ENCODE data around the gene SGMS1.
"Not testable (repeated sequence)": the region's sequence is repeated elsewhere in the genome, so short reads cannot be mapped to it uniquely, and the experiment has no call there.

SGMS1 gene

GRCh38 chr10:50574305-50574704 is 49.5 kb downstream of the SGMS1 start:
- DNase-seq (ENCODE audit: extremely low read depth, insufficient read length) = no peak
- TF ChIP-seq CTCF (IDR thresholded peaks at IDR 0.05; ENCODE audit: insufficient read depth, low read length, poor library complexity, severe bottlenecking) = no peak
- H3K27me3 ChIP-seq (replicated peaks; ENCODE audit: control insufficient read depth, insufficient read depth, low read length) = no peaks in the 10 kb centered on the region
- no peaks in the 10 kb centered on the region for H3K36me3 ChIP-seq (ENCODE audit: control insufficient read depth, insufficient read depth, low read length)
- H3K4me3 ChIP-seq (replicated peaks; ENCODE audit: low read depth, low read length) = no peak overlapping the region

GRCh38 chr10:50572017-50572491 is 51.7 kb downstream of the SGMS1 start:
- no peaks in the 10 kb centered on the region for H3K36me3 ChIP-seq (ENCODE audit: control insufficient read depth, insufficient read depth, low read length)
- H3K4me3 ChIP-seq (replicated peaks; ENCODE audit: low read depth, low read length) = no peak overlapping the region
- H3K27me3 ChIP-seq (replicated peaks; ENCODE audit: control insufficient read depth, insufficient read depth, low read length) = no peaks in the 10 kb centered on the region
- TF ChIP-seq CTCF (IDR thresholded peaks at IDR 0.05; ENCODE audit: insufficient read depth, low read length, poor library complexity, severe bottlenecking) = no peak
- DNase-seq (ENCODE audit: extremely low read depth, insufficient read length) = no peak

- not testable (repeated sequence) for H3K36me3 ChIP-seq (ENCODE audit: control insufficient read depth, insufficient read depth, low read length); H3K27me3 ChIP-seq (replicated peaks; ENCODE audit: control insufficient read depth, insufficient read depth, low read length); DNase-seq (ENCODE audit: extremely low read depth, insufficient read length)
Measured at GRCh38 chr10:50568750-50569149, 55.0 kb downstream of the SGMS1 start.

GRCh38 chr10:50567384-50567783 is 56.4 kb downstream of the SGMS1 start:
- Histone ChIP-seq H3K4me3 (replicated peaks; ENCODE audit: low read depth, low read length) (no peak overlapping the region), H3K27me3 (replicated peaks; ENCODE audit: control insufficient read depth, insufficient read depth, low read length) (no peaks in the 10 kb centered on the region), H3K36me3 (ENCODE audit: control insufficient read depth, insufficient read depth, low read length) (no peaks in the 10 kb centered on the region)
- no peak for DNase-seq (ENCODE audit: extremely low read depth, insufficient read length)
- TF ChIP-seq CTCF (IDR thresholded peaks at IDR 0.05; ENCODE audit: insufficient read depth, low read length, poor library complexity, severe bottlenecking) = no peak

More at GRCh38 chr10:50568750-50569149, 55.0 kb downstream of the SGMS1 start:
- H3K4me3 ChIP-seq (replicated peaks; ENCODE audit: low read depth, low read length) = not testable (repeated sequence)

- no peak for DNase-seq (ENCODE audit: extremely low read depth, insufficient read length)
- H3K27me3 ChIP-seq (replicated peaks; ENCODE audit: control insufficient read depth, insufficient read depth, low read length) = no peaks in the 10 kb centered on the region
- H3K36me3 ChIP-seq (ENCODE audit: control insufficient read depth, insufficient read depth, low read length) = no peaks in the 10 kb centered on the region
- no peak for TF ChIP-seq CTCF (IDR thresholded peaks at IDR 0.05; ENCODE audit: insufficient read depth, low read length, poor library complexity, severe bottlenecking)
- no peak overlapping the region for H3K4me3 ChIP-seq (replicated peaks; ENCODE audit: low read depth, low read length)
Measured at GRCh38 chr10:50566150-50566549, 57.6 kb downstream of the SGMS1 start.

- Histone ChIP-seq H3K4me3 (replicated peaks; ENCODE audit: low read depth, low read length) (no peak overlapping the region), H3K27me3 (replicated peaks; ENCODE audit: control insufficient read depth, insufficient read depth, low read length) (no peaks in the 10 kb centered on the region), H3K36me3 (ENCODE audit: control insufficient read depth, insufficient read depth, low read length) (no peaks in the 10 kb centered on the region)
- DNase-seq (ENCODE audit: extremely low read depth, insufficient read length) = no peak
- no peak for TF ChIP-seq CTCF (IDR thresholded peaks at IDR 0.05; ENCODE audit: insufficient read depth, low read length, poor library complexity, severe bottlenecking)
Measured at GRCh38 chr10:50565301-50566083, 58.3 kb downstream of the SGMS1 start.

All from GM06990 (cell line).